BJ (cell line): ENCODE results near the gene LAMB2. TPM values are rescaled to one million over a fixed set of nuclear protein-coding genes. Genes with fewer than 3 reads are reported as not detected.

Experiments
- CTCF ChIA-PET: fragments of 350-600 bp; formaldehyde crosslinking; extraction: SDS; loops from one replicate; lab custom pipeline; 2021; ENCODE audit warnings: antibody characterized with exemption, inconsistent platforms; lab: Yijun Ruan, JAX
- POLR2A ChIA-PET: fragments of 300-600 bp; sonication (Branson Sonifier 250); formaldehyde crosslinking; extraction: SDS; loops from one replicate; lab custom pipeline; 2021; ENCODE audit warnings: antibody characterized with exemption; lab: Charles Lee
- DNase-seq: peaks from one replicate; pipeline ENCODE4 v3.0.0-alpha.2; 2011; ENCODE audit warnings: low read depth
- H3K27me3 ChIP-seq: 2 replicates; pipeline ENCODE4 v1.6.0; 2011; ENCODE audit warnings: low read length; ENCODE audit not compliant: control insufficient read depth, insufficient read depth
- H3K36me3 ChIP-seq: 2 replicates; pipeline ENCODE4 v1.5.1; 2011; ENCODE audit warnings: low read length; ENCODE audit not compliant: control insufficient read depth, insufficient read depth
- H3K4me3 ChIP-seq: 2 replicates; pipeline ENCODE4 v1.5.1; 2011; ENCODE audit warnings: low read depth, mild to moderate bottlenecking, control low read depth, low read length
- polyA plus RNA-seq: library from polyadenylated mRNA; depleted of rRNA; stranded (reverse); fragments of >200 nt; gene quantifications from 2 replicates; pipeline ENCODE4 v1.2.3, GENCODE V29; 2011
- TF ChIP-seq, protein P1 (sequence below): IDR thresholded peaks from 2 replicates; pipeline ENCODE4 v1.5.1; 2011; ENCODE audit warnings: low read depth, mild to moderate bottlenecking, control low read depth, inconsistent platforms, low read length, moderate library complexity; ENCODE audit not compliant: insufficient read depth

LAMB2 gene
- polyA plus RNA-seq, 1 experiment = 1,544 TPM

DNA sequence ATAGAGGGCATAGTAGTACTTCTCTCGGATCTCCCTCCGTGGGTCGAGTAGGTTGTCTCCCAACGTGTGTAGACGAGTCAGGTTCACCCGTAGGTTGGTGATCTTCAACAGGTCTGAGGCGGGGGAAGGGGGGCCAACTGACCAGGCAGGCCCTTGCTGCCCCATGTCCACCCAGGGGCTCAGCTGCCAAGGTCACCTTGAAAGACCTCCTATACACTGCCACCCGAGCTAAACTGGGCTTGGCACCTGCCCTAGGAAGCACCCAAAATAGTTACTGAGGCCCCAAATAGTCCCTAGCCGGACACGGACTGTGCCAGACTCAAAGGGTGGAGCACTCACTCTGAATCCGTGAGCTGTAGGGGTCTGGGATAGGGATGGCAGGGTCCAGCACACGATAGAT is 1.8 kb downstream of the LAMB2 start:
- CTCF ChIA-PET = no interaction called here
- no peak for DNase-seq
- Histone ChIP-seq H3K36me3 (peaks cover 34% of the 10 kb centered on the region), H3K27me3 (no peaks in the 10 kb centered on the region), H3K4me3 (no peak overlapping the region)
- TF ChIP-seq, protein P1, sequence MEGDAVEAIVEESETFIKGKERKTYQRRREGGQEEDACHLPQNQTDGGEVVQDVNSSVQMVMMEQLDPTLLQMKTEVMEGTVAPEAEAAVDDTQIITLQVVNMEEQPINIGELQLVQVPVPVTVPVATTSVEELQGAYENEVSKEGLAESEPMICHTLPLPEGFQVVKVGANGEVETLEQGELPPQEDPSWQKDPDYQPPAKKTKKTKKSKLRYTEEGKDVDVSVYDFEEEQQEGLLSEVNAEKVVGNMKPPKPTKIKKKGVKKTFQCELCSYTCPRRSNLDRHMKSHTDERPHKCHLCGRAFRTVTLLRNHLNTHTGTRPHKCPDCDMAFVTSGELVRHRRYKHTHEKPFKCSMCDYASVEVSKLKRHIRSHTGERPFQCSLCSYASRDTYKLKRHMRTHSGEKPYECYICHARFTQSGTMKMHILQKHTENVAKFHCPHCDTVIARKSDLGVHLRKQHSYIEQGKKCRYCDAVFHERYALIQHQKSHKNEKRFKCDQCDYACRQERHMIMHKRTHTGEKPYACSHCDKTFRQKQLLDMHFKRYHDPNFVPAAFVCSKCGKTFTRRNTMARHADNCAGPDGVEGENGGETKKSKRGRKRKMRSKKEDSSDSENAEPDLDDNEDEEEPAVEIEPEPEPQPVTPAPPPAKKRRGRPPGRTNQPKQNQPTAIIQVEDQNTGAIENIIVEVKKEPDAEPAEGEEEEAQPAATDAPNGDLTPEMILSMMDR = no peak
- POLR2A ChIA-PET = no interaction called here

DNA sequence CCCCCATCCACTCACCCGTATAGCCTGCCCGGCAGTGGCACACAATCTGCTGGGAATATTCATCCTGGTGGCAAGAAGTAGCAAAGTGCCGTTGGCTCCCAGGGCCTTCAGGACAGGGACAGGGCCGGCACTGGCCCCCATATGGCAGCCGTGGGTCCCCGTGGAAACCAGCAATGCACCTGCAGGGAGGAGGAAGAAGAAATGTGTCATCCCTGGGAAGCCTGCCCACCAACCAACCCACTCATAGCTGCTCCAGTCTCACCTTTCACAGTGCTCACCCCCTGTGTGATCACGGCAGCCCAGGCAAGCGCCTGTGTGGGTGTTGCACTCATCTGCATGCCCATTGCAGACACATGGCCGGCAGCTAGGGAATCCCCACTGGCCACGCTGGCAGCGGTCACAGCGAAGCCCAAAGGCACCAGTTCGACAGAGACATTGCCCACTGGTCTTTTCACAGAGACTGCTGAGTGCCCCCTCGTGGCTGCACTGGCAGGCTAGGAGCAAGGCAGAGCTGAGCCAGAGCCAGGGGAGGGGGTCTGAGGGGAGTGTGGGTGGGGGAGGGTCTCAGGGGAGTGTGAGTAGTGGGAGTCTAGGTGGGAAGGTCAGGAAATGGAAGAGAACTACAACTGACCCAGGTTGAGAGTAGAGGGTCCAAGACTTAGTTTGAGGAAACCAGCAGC is 7.7 kb downstream of the LAMB2 start:
- no peak for DNase-seq
- POLR2A ChIA-PET = no interaction called here
- no peak overlapping the region for H3K4me3 ChIP-seq
- H3K27me3 ChIP-seq = no peaks in the 10 kb centered on the region
- H3K36me3 ChIP-seq = peaks cover 66% of the 10 kb centered on the region
- TF ChIP-seq, protein P1 = no peak
- CTCF ChIA-PET = no interaction called here

DNA sequence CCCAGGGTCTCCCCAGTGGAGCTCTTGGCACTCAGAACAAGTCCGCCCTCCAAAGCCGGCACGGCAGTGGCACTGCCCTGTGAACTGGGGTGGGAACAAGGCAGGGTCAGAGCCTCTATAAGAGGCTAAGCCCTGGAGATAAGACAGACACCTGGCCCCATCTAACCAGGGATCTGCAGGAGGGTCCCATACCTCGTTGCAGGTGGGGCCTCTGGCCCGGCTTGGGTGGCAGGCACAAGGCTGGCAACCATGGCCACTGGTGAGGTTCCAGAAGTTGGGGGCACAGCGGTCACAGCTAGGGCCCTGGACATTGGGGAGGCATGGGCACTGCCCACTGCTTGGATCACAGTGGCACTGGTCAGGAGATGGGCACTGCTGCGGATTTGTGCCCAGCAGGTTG is 8.6 kb downstream of the LAMB2 start:
- POLR2A ChIA-PET = no interaction called here
- no peak overlapping the region for H3K4me3 ChIP-seq
- H3K36me3 ChIP-seq = peaks cover 57% of the 10 kb centered on the region
- DNase-seq = no peak
- H3K27me3 ChIP-seq = no peaks in the 10 kb centered on the region
- CTCF ChIA-PET = interaction anchor here (0.9 kb wide), 1 partner anchor 35 kb away, joined by 3 read pairs; no protein-coding TSS in a partner anchor
- TF ChIP-seq, protein P1 = no peak

DNA sequence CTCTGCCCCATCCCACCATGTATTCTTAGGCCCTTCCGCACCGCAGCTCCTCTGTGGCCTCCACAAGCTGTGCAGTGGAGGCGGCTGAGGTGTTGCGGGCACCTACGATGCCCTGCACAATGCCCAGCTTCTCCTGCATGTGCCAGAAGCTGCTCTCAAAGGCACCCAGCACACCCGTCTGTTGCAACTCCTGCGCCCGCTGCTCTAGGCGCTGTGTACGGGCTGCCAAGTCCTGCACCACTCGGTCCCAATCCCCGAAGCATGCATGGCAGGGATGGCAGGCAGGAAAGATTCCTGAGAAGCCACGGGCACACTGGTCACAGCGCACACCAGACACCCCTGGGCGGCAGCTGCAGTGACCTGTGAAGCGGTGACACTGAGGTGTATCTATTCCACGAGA is 9.2 kb downstream of the LAMB2 start:
- Histone ChIP-seq H3K36me3 (peaks cover 54% of the 10 kb centered on the region), H3K4me3 (no peak overlapping the region), H3K27me3 (no peaks in the 10 kb centered on the region)
- DNase-seq = no peak
- TF ChIP-seq, protein P1 = no peak
- ChIA-PET POLR2A (no interaction called here), CTCF (interaction anchor here (0.9 kb wide), 1 partner anchor 36 kb away, joined by 3 read pairs; no protein-coding TSS in a partner anchor)

DNA sequence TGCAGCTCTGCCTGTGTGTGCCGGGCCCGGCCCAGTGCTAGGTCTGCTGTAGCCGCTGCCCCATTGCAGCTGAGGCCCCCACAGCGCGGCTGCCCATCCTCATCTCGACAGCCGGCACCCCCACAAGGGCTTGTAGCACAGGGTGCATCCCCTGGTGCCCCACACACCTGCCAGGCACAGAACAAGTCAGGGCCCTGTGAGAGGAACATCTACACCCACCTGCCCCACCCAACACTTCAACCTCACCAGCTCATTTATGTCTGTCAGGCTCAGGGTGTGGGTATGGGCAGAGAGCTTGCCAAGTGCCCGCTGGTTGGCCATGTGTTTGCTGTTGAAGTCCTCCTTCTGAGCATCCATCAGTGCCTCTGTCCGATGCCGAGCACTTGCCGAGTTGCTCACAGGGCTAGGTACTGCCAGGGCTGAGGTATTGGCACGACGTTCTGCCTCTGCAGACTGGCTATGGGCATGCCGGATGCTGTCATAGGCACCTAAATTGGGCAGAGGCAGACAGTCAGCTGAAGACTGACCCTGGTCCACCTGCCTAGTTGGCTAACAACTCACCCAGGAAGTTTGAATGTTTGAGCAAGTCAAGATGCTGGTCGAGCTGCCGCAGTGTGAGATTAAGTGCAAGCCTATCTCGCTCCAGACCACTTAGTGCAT is 9.8 kb downstream of the LAMB2 start:
- no peak for DNase-seq
- Histone ChIP-seq H3K36me3 (peaks cover 50% of the 10 kb centered on the region), H3K27me3 (no peaks in the 10 kb centered on the region), H3K4me3 (no peak overlapping the region)
- POLR2A ChIA-PET = no interaction called here
- CTCF ChIA-PET = interaction anchor here (0.9 kb wide), 1 partner anchor 36 kb away, joined by 3 read pairs; no protein-coding TSS in a partner anchor
- TF ChIP-seq, protein P1 = no peak
